ENCODE results near the gene NLRP10. TPM values are rescaled to one million over a fixed set of nuclear protein-coding genes. Genes with fewer than 3 reads are reported as not detected.

Gene NLRP10
- total RNA-seq, 4 donors from 2014 or later: not detected

- in situ Hi-C loops (cut with MboI; ENCODE audit: low sequenced_read_pairs in 4 of 4): no loop called here
- intact Hi-C loops (cut with DNase I; ENCODE audit: low total_unique reads): no loop called here
- DNase-seq (no peak), ATAC-seq (no peak)
- Histone ChIP-seq H3K27me3 (no peaks in the 10 kb centered on the region), H3K36me3 (no peaks in the 10 kb centered on the region), H3K4me3 (no peak overlapping the region), H3K9me3 (no peaks in the 10 kb centered on the region), H3K4me1 (no peaks in the 10 kb centered on the region), H3K27ac (no peak overlapping the region)
- no peak for TF ChIP-seq POLR2A (IDR thresholded peaks at IDR 0.05)
- no peak for TF ChIP-seq CTCF (IDR thresholded peaks at IDR 0.05 in 4 of 5, conservative IDR thresholded peaks at IDR 0.05 in 1 of 5)
Observed at GRCh38 chr11:7967826-7968225, 2.6 kb upstream of the NLRP10 start.

GRCh38 chr11:7967097-7967496, 1.9 kb upstream of the NLRP10 start:
- TF ChIP-seq CTCF (IDR thresholded peaks at IDR 0.05 in 4 of 5, conservative IDR thresholded peaks at IDR 0.05 in 1 of 5) (no peak), POLR2A (IDR thresholded peaks at IDR 0.05) (no peak)
- in situ Hi-C loops (cut with MboI; ENCODE audit: low sequenced_read_pairs in 4 of 4) (no loop called here), intact Hi-C loops (cut with DNase I; ENCODE audit: low total_unique reads) (no loop called here)
- DNase-seq (no peak), ATAC-seq (no peak)
- H3K9me3 ChIP-seq: no peaks in the 10 kb centered on the region
- H3K36me3 ChIP-seq: no peaks in the 10 kb centered on the region
- no peaks in the 10 kb centered on the region for H3K4me1 ChIP-seq
- H3K27ac ChIP-seq: no peak overlapping the region
- H3K4me3 ChIP-seq: no peak overlapping the region
- no peaks in the 10 kb centered on the region for H3K27me3 ChIP-seq

GRCh38 chr11:7964873-7965272, 374 bp downstream of the NLRP10 start:
- intact Hi-C loops (cut with DNase I; ENCODE audit: low total_unique reads): no loop called here
- in situ Hi-C loops (cut with MboI; ENCODE audit: low sequenced_read_pairs in 4 of 4): no loop called here
- Histone ChIP-seq H3K27me3 (no peaks in the 10 kb centered on the region), H3K9me3 (no peaks in the 10 kb centered on the region), H3K4me1 (no peaks in the 10 kb centered on the region), H3K36me3 (no peaks in the 10 kb centered on the region), H3K4me3 (no peak overlapping the region), H3K27ac (no peak overlapping the region)
- TF ChIP-seq CTCF (IDR thresholded peaks at IDR 0.05 in 4 of 5, conservative IDR thresholded peaks at IDR 0.05 in 1 of 5) (no peak), POLR2A (IDR thresholded peaks at IDR 0.05) (no peak)
- ATAC-seq: no peak
- no peak for DNase-seq

GRCh38 chr11:7964261-7964660, 986 bp downstream of the NLRP10 start:
- H3K9me3 ChIP-seq: no peaks in the 10 kb centered on the region
- no peaks in the 10 kb centered on the region for H3K4me1 ChIP-seq
- TF ChIP-seq POLR2A (IDR thresholded peaks at IDR 0.05) (no peak), CTCF (IDR thresholded peaks at IDR 0.05 in 4 of 5, conservative IDR thresholded peaks at IDR 0.05 in 1 of 5) (no peak)
- H3K27ac ChIP-seq: no peak overlapping the region
- intact Hi-C loops (cut with DNase I; ENCODE audit: low total_unique reads): no loop called here
- ATAC-seq (no peak), DNase-seq (no peak)
- no peak overlapping the region for H3K4me3 ChIP-seq
- in situ Hi-C loops (cut with MboI; ENCODE audit: low sequenced_read_pairs in 4 of 4): no loop called here
- no peaks in the 10 kb centered on the region for H3K36me3 ChIP-seq
- H3K27me3 ChIP-seq: no peaks in the 10 kb centered on the region

GRCh38 chr11:7955191-7955590, 10.1 kb downstream of the NLRP10 start:
- no peaks in the 10 kb centered on the region for H3K4me1 ChIP-seq
- DNase-seq (no peak), ATAC-seq (no peak)
- no peaks in the 10 kb centered on the region for H3K9me3 ChIP-seq
- intact Hi-C loops (cut with DNase I; ENCODE audit: low total_unique reads) (no loop called here), in situ Hi-C loops (cut with MboI; ENCODE audit: low sequenced_read_pairs in 4 of 4) (no loop called here)
- H3K27ac ChIP-seq: no peak overlapping the region
- no peaks in the 10 kb centered on the region for H3K27me3 ChIP-seq
- TF ChIP-seq CTCF (IDR thresholded peaks at IDR 0.05 in 4 of 5, conservative IDR thresholded peaks at IDR 0.05 in 1 of 5) (no peak), POLR2A (IDR thresholded peaks at IDR 0.05) (no peak)
- no peak overlapping the region for H3K4me3 ChIP-seq
- no peaks in the 10 kb centered on the region for H3K36me3 ChIP-seq
